Measurements from ENCODE around the gene UMAD1.

GRCh38 chr7:7808626-7809025 is 168.1 kb downstream of the UMAD1 start:
- no peak for TF ChIP-seq CTCF (IDR thresholded peaks at IDR 0.05; ENCODE audit: low read length)
- no peak for TF ChIP-seq EZH2phosphoT487 (IDR thresholded peaks at IDR 0.05; ENCODE audit: low read length)
- no peak for TF ChIP-seq EZH2 (optimal IDR thresholded peaks at IDR 0.05; ENCODE audit: low read depth, low read length)

All from MM.1S (cell line).